GM12874 (cell line): Measurements from ENCODE around the gene DTNB.
A peak's percentile ranks its signal among the peaks of the same experiment; 100 is the strongest.

Experiments used
- TF ChIP-seq, protein P1 (sequence below): IDR thresholded peaks from 2 replicates; pipeline ENCODE4 v1.5.1; 2011; ENCODE audit warnings: low read depth, mild to moderate bottlenecking, control low read depth, low read length, moderate library complexity; ENCODE audit not compliant: insufficient read depth

DTNB gene

DNA sequence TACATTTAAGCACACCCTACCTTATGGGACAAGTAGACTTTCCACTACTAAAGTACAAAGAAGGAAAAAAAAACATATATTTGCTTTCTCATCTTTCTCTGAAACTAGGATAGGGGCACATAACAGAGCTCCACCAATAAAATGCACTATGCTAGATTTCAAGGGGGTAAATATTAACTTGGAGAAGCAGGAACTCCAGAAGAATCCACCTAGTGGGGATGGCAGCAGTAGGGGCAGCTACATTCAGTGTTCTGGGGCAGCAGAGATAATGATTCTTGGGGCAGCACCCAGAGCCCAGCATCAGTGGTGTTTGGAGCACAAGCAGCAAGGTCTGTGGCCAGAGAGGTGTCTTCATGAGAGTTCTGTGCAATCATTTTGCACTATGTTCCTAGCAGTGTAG is 64.7 kb downstream of the DTNB start:
- TF ChIP-seq, protein P1, sequence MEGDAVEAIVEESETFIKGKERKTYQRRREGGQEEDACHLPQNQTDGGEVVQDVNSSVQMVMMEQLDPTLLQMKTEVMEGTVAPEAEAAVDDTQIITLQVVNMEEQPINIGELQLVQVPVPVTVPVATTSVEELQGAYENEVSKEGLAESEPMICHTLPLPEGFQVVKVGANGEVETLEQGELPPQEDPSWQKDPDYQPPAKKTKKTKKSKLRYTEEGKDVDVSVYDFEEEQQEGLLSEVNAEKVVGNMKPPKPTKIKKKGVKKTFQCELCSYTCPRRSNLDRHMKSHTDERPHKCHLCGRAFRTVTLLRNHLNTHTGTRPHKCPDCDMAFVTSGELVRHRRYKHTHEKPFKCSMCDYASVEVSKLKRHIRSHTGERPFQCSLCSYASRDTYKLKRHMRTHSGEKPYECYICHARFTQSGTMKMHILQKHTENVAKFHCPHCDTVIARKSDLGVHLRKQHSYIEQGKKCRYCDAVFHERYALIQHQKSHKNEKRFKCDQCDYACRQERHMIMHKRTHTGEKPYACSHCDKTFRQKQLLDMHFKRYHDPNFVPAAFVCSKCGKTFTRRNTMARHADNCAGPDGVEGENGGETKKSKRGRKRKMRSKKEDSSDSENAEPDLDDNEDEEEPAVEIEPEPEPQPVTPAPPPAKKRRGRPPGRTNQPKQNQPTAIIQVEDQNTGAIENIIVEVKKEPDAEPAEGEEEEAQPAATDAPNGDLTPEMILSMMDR = no peak

DNA sequence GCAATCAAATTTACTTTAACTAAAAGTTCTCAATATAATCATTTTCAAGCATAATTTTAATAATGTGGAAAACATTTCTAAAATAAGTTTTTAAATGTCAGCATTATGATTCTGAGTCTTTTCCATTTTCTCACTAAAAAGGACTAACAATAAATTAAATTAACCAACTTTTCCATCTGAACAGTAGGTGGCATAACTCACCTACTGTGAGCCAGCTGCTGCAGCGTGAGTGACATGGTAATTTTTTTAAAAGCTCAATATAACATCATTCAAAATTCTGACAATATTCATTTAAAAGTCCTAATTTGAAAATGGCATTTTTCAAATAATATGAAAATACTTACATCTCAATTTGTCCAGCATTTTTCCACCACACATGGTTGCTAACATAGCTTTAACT is 66.5 kb downstream of the DTNB start:
- TF ChIP-seq, protein P1 = peak; percentile 36; the same call in 1 of the 2 replicates

DNA sequence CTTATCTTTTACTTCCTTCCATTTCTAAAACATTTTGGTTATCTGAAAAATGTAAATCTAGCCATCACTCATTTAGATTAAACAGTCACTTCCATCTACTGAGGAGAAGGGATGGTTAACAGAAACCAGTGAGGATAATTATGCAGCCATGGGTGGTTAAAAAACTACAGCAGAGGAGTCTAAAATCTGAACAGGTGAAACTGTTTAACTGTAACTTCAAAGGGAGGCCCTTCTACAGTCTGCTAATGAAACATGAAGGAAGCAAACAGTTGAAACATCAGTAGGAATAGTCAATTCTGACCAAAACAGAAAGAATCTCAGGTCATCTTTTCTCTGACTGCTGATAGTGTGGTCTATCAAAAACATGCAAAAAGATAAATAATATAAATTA is 71.0 kb downstream of the DTNB start:
- TF ChIP-seq, protein P1 = no peak

DNA sequence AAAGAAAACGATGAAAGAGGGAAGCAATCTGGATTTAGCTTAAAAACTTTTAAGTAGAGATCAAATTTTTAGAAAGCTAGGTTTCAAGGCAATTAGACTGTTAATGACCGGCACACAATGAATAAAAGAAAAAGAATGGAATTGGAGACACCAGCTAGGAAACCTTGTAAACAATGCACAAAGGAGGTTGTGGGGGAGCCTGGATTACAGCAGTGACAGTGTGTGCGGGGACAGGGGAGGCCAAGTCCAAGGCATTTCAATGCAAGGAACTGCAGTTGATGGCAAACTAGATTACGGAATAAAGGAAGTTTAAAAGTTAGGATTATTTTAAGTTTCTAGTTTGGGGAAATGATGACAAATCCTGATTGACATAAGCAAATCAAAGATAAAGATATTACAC is 74.5 kb downstream of the DTNB start:
- TF ChIP-seq, protein P1 = no peak

DNA sequence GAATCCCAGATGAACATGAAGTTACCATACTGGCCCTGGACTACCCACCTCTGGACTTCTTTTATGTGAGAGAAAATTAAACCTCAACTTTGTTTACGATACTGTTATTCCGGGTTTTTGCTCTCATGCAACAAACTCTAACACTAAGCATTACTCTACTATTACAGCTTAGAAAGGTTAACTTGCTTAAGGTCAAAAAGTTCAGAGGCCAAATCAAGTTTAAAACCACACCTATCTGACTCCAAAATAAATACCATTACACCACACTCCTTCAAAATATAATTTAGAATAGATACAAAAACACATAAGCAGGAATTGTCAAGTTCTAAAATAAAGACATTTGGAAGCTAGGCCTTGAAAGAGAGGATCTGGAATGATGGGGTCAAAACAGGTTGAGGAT is 75.0 kb downstream of the DTNB start:
- TF ChIP-seq, protein P1 = no peak

DNA sequence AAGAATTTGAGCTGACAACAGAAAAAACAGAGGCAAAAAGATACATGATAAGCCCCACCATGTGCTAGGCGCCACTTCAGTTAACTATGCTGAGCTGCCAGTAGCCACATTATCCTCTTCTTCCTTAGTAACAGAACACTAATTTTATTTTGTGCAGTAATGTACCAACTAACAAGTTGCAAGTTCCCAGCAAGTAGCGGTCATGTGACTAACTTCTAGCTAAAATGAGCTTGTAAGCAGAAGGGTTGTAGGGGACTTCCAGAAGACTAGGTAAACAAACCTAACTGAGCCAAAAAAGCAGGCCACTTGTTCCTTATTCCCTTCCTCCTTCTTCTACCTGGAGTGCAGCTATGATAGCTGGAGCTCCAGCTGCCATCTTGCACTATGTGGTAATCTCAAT is 75.5 kb downstream of the DTNB start:
- TF ChIP-seq, protein P1 = no peak

DNA sequence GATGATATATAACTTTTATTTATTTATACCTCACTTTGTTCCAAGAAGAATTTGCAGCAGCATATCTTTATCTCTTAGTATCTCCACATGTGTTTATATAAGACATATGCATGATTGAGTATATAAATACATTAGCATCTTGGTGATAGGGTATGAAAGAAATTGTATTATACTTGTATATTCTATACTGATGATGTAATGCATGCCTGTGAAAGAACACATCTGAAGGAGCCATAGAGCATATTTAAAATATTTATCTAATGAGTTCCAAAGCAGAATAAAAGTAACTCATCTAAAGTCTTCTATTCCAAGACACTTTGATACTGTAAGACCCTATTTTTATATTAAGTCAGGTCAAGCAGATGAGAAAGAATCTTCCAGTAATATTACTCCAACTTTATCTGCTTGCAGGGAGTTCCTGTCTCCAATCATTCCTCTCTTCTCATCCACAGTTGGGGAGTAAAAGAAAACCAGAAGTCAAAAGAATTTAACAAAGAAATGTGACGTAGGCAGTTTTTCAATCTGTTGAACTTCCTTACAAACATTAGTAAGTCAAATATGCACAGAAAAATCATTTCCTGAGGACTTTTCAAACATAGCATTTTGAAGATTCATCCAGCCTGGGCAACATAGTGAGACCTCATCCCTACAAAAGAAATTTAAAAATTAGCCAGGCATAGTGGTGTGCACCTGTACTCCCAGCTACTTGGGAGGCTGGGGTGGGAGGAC is 76.7 kb downstream of the DTNB start:
- TF ChIP-seq, protein P1 = no peak
